Inferior parietal cortex (tissue), 1 donor: ENCODE measurements around the gene RPL29.
"Not testable (repeated sequence)": the region's sequence is repeated elsewhere in the genome, so short reads cannot be mapped to it uniquely, and the experiment has no call there.

Experiments
- DNase-seq: peaks from one replicate; pipeline ENCODE4 v3.0.0-alpha.2; 2016; ENCODE audit errors: extremely low spot score

RPL29 gene

DNA sequence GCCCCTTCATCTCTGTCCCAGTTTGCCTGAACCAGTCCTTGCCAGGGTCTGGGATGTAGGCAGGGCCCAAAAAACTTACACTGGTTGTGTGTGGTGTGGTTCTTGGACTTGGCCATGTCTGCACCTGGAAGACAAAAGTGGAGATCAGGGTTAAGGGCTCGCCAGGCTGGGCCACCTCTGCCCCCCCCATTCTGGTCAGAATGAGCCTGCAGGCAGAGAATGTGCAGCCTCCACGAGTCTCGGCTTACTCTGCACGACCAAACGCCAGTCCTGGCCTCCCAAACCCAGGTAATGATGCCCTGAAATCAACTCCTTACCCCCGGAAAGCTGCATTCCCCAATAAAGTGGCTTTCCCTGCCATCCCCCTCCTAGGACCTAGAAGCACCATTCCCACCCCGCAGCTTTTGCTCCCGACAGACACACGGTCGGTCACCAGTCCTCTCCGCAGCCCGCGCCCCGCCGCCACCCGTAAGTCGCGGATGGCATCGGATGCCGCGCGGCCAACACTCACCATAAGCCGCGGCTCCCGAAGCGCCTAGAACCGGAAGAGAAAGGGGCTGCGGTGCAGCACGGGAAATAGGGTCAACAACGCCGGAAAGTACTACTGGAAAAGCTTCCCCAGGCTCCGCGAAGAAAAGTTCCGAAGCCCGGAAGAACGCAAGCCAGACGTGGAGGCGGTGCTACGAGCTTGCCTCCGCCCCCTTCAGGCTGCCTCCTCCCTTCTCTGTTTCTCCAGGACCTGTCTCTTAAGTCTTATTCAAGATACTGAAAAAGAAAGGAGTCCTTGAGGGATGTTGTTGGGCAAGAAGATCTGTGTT lies at the start of gene RPL29:
TSS of gene RPL29 (minus strand) at position 550 of the 818 bp plus-strand sequence. CDS start at position 116, 434 bp downstream.
- DNase-seq = peak; percentile 95

DNA sequence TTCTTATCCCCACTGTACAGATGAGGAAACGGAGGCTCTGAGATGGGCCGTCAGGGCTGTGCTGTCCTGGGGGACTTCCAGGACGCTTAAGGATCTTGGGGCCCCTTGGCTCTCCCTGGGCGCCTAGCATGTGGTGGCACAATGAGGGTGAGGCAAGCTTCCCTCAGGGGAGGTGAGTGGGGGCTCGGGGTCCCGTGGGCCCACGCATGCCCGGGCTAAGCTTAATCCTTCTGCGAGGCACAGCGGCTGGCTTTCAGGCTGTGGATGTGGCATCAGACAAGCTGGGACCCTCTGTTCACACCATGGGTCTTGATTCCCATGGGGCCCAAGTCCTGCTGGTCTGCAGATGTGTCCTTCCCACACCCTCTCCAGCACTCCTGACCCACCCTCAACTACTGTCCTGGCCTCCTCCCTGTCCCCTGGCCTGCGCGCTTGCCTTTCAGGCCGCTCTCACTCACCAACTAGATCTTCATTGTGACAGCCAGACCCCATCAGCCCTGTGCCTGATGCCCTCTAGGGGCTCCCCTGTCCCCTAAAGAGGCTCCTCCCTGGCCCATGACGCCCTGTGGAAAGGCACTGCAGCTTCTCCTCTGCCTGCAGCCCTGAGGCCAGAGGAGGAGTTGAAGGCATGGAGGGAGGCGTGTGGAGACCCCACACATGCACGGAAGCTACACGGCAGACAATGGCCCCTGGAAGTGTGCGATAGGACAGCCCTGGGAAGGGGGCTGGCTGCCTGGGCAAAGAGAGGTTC lies 49.3 kb upstream of the RPL29 start:
- DNase-seq = no peak

DNA sequence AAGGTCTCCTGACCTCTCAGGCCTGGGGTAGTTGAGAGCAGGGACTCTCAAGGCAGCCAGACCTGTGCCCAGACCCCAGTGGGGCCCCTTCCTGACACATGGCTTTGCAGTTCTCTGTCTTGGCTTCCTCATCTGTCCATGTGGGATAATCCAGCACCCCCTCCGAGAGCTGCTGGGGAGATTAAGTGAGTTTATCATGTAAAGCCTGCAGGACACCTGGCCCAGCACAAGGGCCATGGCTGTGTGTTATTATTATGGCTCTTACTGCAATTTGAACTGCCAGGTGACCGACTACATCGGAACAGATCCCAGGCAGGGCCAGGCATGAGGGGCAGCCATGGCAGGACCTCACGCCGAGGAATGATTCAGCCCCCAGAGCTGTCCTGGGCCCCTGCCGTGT lies 48.1 kb upstream of the RPL29 start:
- no peak for DNase-seq

DNA sequence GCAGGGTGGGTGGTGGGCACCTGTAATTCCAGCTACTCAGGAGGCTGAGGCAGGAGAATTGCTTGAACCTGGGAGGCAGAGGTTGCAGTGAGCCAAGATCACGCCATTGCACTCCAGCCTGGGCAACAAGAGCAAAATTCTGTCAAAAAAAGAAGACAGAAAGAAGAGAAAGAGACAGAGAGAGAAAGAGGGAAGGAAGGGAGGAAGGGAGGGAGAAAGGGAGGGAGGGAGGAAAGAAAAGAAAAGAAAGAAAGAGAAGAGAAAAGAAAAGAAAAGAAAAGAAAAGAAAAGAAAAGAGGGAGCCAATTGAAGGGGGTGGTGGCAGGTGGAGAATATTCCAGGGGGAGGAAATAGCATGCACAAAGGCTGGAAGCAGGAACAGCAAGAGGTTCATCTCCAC lies 47.3 kb upstream of the RPL29 start:
- DNase-seq = not testable (repeated sequence)

- peak; percentile 75 for DNase-seq
Observed at GRCh38 chr3:52041118-52041731, 45.5 kb upstream of the RPL29 start.

GRCh38 chr3:52040600-52040999 lies 44.9 kb upstream of the RPL29 start:
- DNase-seq = no peak

DNA sequence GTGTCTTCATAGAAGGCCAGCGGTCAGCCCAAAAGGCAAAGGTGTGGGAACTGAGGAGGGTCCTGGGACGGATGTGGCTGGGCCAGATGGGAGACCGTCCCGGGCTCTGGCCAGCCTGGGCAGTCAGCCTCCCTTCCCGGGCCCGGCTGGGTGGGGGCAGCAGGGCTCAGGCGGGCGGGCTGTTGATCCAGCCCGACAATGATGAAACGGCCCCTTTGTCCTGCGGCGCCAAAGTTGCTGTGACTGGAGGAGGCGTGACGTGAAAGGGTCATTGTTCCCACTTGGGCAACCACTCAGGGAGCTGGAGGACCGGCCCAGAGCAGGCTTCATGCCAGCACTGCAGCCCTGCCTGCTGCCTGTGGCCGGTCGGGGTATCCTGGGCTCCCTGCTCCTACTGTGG lies 44.2 kb upstream of the RPL29 start:
- DNase-seq = peak; percentile 93

- DNase-seq = no peak
Observed at GRCh38 chr3:52039426-52039825, 43.7 kb upstream of the RPL29 start.

- DNase-seq = no peak
Observed at GRCh38 chr3:52038227-52038626, 42.5 kb upstream of the RPL29 start.

GRCh38 chr3:52037291-52037690 lies 41.6 kb upstream of the RPL29 start:
- no peak for DNase-seq

GRCh38 chr3:52036829-52037228 lies 41.1 kb upstream of the RPL29 start:
- DNase-seq = no peak

DNA sequence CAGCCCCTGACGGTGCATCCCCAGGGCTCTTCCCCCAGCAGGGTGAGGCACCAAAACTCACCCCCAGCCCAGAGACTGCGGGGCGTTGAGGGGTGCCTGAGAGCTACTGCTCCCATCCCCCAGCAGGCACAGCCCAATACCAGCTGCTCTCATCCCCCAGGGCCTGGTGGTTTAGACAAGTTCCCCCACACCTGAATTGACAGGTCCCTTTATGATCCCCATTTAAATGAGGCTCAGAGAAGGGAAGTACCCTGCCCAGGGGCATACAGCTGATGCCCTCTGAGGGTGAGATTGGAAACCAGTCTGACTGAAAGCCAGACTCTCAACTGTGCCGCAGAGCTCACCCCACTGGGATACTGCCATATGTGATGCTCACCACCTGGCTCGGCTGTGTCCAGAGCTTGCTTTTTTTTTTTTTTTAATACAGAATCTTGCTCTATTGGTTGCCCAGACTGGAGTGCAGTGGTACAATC lies 40.6 kb upstream of the RPL29 start:
- DNase-seq = no peak

DNA sequence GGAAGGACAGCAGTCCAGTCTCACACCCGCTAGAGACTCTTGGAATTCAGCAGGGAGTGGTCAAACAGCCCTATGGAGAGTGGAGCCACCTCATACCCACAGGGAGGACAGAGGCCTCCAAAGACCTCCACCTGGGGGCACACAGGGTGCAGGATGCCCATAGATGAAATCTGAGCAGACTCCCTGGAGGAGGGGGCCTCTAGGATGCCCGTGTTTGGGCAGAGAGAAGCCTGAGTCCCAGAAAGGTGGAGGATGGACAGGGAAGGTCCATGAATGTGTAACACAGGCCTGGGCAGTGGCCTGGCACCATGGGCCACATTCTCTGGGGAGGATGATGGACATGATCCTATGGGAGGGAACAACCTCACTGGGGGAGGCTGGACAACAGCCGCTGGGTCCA lies 39.0 kb upstream of the RPL29 start:
- no peak for DNase-seq

DNA sequence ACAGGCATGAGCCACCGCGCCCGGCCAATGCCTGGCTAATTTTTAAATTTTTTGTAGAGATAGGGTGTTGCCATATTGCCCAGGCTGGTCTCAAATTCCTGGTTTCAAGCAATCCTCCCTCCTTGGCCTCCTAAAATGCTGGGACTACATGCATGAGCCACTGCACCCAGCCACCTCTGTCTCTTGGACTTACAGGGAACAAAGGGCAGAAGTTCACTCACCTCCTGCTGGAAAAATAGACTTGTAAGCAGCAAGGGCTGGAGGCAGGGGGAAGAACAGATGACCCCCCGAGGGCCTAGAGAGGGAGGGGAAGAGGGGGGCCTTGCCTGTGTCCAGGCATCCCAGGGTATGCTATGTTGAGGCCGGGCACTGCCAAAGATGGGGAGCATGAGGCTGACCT lies 38.5 kb upstream of the RPL29 start:
- no peak for DNase-seq

DNA sequence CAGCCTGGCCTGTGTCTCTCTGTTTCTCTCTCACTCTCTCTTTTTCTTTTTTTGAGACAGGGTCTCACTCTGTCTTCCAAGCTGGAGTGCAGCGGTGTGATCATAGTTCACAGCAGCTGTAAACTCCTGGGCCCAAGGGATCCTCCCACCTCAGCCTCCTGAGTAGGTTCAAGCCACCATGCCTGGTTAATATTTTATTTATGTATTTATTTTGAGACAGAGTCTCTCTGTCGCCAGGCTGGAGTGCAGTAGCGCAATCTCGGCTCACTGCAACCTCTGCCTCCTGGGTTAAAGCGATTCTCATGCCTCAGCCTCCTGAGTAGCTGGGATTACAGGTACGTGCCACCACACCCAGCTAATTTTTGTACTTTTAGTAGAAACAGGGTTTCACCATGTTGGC lies 38.1 kb upstream of the RPL29 start:
- not testable (repeated sequence) for DNase-seq

DNA sequence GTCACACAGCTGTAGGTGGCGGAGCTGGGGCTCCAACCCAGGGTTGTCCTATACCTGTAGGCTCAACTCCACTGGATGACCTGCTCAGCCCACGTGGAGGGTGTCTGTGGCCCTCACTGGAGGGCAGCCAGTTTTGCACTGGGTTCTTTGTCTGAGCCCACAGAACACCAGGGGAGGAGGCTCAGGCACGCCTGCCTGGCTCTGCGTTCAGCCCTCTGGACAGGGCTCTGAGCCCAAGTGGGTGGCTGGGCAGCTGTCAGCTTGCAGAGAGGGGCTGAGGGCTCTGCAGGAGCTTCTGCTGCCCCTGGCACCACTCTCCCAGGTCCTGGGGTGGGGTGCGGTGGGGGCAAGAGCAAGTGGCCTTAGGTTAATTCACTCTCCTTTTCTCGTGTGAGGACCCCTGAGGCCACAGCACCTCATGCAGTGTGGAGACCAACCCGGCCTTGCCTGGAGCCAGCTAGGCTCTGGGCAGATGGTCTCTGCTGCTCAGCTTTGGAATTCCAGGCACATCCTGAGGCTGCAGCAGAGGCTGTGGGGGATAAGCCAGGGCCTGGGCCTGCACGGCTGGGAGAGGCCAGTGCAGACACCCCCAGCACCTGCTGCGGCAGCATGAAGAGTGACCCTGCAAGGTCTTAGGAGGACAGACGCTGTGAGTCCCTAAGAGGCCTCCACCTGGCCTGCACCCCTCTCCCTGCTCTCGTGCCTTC lies 37.2 kb upstream of the RPL29 start:
- no peak for DNase-seq

DNA sequence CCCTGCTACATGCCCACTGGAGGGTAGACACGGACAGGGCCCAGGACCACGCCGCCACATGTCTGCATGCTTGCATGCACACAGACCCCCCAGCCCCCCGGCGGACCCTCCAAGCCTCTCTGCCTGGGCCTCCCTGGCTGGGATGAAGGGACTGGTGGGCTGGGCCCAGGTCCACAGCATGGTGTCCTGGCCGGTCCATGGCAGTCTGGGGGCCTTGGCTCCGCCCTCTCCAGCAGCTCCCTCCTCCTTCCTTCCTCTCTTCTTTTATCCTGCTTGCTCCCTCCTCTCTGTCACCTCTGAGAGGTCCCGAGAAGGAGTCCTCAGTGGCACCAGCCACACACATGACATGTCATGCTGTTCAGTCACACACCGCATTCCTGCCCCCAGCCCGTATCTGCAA lies 36.2 kb upstream of the RPL29 start:
- no peak for DNase-seq

DNA sequence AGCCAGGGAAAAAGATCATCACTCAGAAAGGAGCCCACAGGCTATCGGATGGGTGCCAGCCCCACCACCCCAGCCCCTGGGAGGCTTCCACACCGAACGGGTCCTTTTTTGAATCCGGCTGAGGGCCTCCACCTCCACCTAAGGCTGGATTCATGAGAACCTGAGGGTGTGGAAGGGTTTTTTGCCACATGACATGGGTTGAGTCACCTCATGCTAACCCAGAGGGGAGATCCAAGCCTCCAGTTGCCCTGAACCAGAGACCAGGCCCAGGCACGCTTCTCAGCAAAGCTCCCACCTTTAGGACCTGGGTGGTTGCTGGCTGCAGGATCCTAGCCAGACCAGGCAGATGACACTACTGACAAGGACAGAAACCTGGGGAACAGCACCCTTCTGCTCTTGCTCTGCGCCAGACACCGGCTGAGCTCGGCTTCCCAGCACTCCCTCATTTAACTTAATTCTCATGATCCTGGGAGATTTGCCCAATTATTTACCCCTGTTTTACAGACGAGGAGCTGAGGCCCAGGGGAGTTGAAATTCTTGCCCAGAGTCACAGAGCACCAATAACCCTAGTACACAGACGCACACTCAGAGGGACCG lies 35.1 kb upstream of the RPL29 start:
- no peak for DNase-seq

DNA sequence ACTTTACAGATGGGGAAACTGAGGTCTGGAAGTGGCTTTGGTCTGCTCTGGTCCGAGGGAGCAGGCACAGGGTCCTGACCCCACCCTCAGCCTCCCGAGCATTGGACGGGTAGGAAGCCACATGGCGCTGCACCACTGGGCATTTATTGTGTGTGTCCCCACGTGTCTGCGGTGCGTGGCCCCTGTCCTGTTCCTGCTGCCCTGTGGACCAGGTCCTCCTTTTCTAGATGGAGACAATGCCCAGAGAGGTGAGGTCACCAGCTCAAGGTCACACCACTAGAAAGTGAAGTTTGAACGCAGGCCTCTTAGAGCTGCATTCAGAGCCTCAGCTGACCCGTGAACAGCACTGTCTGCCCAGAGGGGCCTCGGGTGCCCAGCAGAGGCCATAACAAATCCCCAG lies 33.8 kb upstream of the RPL29 start:
- no peak for DNase-seq

GRCh38 chr3:52029053-52029452 lies 33.4 kb upstream of the RPL29 start:
- no peak for DNase-seq

GRCh38 chr3:52028572-52028971 lies 32.9 kb upstream of the RPL29 start:
- DNase-seq = no peak

DNA sequence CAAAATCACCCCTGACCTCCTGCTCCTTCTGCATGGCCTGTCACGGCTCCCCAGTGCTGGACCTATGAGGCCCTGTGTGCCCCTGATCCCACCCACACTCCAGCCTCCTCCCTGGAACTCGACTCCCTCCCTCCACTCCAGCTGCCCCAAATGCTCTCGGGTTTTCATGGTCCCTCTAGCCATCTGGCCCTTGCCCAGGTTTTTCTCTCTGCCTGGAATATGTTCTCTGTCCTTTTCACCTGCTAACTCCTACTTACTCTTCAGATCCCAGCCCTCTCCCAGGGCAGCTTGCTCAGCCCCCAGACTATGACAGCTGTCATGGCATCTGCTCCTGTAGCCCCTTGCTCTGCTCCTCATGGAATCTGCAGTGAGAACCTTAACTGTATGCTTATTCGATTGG lies 30.3 kb upstream of the RPL29 start:
- no peak for DNase-seq
